IMR-90 (cell line): ENCODE results near the gene XPNPEP2.

Experiments used
- BHLHE40 ChIP-seq: fragments of 150-350 bp; IDR thresholded peaks from 2 replicates; pipeline ENCODE4 v1.6.1; 2016; ENCODE audit warnings: mild to moderate bottlenecking, low read depth, low read length
- CEBPB ChIP-seq: IDR thresholded peaks from 2 replicates; pipeline ENCODE4 v1.6.1; 2012; ENCODE audit warnings: low read depth, low read length, improper control_type of control experiment
- ELK1 ChIP-seq: fragments of 150-350 bp; IDR thresholded peaks from 2 replicates; pipeline ENCODE4 v1.6.1; 2016; ENCODE audit warnings: low read depth, mild to moderate bottlenecking, low read length, moderate library complexity, borderline replicate concordance
- MAFK ChIP-seq: IDR thresholded peaks from 2 replicates; pipeline ENCODE4 v1.6.1; 2012; ENCODE audit warnings: low read depth, low read length, improper control_type of control experiment
- POLR2A ChIP-seq: IDR thresholded peaks from 2 replicates; pipeline ENCODE4 v1.6.1; 2012; ENCODE audit warnings: mild to moderate bottlenecking, low read depth, low read length
- RAD21 ChIP-seq: IDR thresholded peaks from 2 replicates; pipeline ENCODE4 v1.6.1; 2012; ENCODE audit warnings: low read length, improper control_type of control experiment
- RFX5 ChIP-seq: IDR thresholded peaks from 2 replicates; pipeline ENCODE4 v1.8.0; 2012; ENCODE audit warnings: low read depth, mild to moderate bottlenecking, low read length, moderate library complexity
- SMC3 ChIP-seq: fragments of 150-350 bp; IDR thresholded peaks from 2 replicates; pipeline ENCODE4 v1.6.1; 2016; ENCODE audit warnings: low read depth, mild to moderate bottlenecking, antibody characterized with exemption, low read length, moderate library complexity
- USF2 ChIP-seq: fragments of 150-350 bp; IDR thresholded peaks from 2 replicates; pipeline ENCODE4 v1.6.1; 2017; ENCODE audit warnings: mild to moderate bottlenecking, antibody characterized with exemption, low read length, low read depth
- TF ChIP-seq, protein P1 (sequence below): conservative IDR thresholded peaks from 2 replicates; pipeline ENCODE4 v1.5.1; 2012; ENCODE audit warnings: mild to moderate bottlenecking, low read depth, low read length, improper control_type of control experiment

GRCh38 chrX:129788527-129788926 lies 49.7 kb downstream of the XPNPEP2 start:
- TF ChIP-seq ELK1 (no peak), MAFK (no peak), RAD21 (no peak), SMC3 (no peak), POLR2A (no peak), CEBPB (no peak), USF2 (no peak), BHLHE40 (no peak), RFX5 (no peak)
- TF ChIP-seq, protein P1, sequence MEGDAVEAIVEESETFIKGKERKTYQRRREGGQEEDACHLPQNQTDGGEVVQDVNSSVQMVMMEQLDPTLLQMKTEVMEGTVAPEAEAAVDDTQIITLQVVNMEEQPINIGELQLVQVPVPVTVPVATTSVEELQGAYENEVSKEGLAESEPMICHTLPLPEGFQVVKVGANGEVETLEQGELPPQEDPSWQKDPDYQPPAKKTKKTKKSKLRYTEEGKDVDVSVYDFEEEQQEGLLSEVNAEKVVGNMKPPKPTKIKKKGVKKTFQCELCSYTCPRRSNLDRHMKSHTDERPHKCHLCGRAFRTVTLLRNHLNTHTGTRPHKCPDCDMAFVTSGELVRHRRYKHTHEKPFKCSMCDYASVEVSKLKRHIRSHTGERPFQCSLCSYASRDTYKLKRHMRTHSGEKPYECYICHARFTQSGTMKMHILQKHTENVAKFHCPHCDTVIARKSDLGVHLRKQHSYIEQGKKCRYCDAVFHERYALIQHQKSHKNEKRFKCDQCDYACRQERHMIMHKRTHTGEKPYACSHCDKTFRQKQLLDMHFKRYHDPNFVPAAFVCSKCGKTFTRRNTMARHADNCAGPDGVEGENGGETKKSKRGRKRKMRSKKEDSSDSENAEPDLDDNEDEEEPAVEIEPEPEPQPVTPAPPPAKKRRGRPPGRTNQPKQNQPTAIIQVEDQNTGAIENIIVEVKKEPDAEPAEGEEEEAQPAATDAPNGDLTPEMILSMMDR, result no peak
